IPS-15b (cell line): Measurements from ENCODE around the gene INPP1.
A peak's percentile ranks its signal among the peaks of the same experiment; 100 is the strongest.
"Not testable (repeated sequence)": the region's sequence is repeated elsewhere in the genome, so short reads cannot be mapped to it uniquely, and the experiment has no call there.

Experiments used
- H3K27me3 ChIP-seq: one replicate; pipeline ENCODE4 v1.6.1; 2013; ENCODE audit warnings: low read length; ENCODE audit not compliant: control insufficient read depth, insufficient read depth
- H3K36me3 ChIP-seq: one replicate; pipeline ENCODE4 v1.6.1; 2013; ENCODE audit warnings: low read length; ENCODE audit not compliant: control insufficient read depth, insufficient read depth
- H3K4me1 ChIP-seq: one replicate; pipeline ENCODE4 v1.6.1; 2013; ENCODE audit warnings: mild to moderate bottlenecking, low read length; ENCODE audit not compliant: control insufficient read depth, insufficient read depth
- H3K4me3 ChIP-seq: one replicate; pipeline ENCODE4 v1.5.1; 2013; ENCODE audit warnings: low read depth, low read length
- H3K9ac ChIP-seq: one replicate; pipeline ENCODE4 v1.6.1; 2013; ENCODE audit warnings: low read depth, mild to moderate bottlenecking, low read length
- H3K9me3 ChIP-seq: one replicate; pipeline ENCODE4 v1.6.1; 2013; ENCODE audit warnings: mild to moderate bottlenecking, low read length; ENCODE audit not compliant: control insufficient read depth, insufficient read depth

Gene INPP1

GRCh38 chr2:190335584-190335983 lies 7.8 kb upstream of the INPP1 start:
- not testable (repeated sequence) for H3K9me3 ChIP-seq, H3K36me3 ChIP-seq, H3K4me1 ChIP-seq, H3K9ac ChIP-seq, H3K27me3 ChIP-seq, H3K4me3 ChIP-seq

GRCh38 chr2:190336420-190336819 lies 7.0 kb upstream of the INPP1 start:
- H3K36me3 ChIP-seq: no peaks in the 10 kb centered on the region
- H3K4me3 ChIP-seq: no peak overlapping the region
- H3K9me3 ChIP-seq: no peaks in the 10 kb centered on the region
- no peaks in the 10 kb centered on the region for H3K4me1 ChIP-seq
- H3K27me3 ChIP-seq: no peaks in the 10 kb centered on the region
- no peak overlapping the region for H3K9ac ChIP-seq

GRCh38 chr2:190338453-190338852 lies 4.9 kb upstream of the INPP1 start:
- peaks cover 3% of the 10 kb centered on the region for H3K4me1 ChIP-seq
- no peak overlapping the region for H3K4me3 ChIP-seq
- no peak overlapping the region for H3K9ac ChIP-seq
- no peaks in the 10 kb centered on the region for H3K9me3 ChIP-seq
- H3K36me3 ChIP-seq: no peaks in the 10 kb centered on the region
- H3K27me3 ChIP-seq: peaks cover 6% of the 10 kb centered on the region

GRCh38 chr2:190339394-190339793 lies 4.0 kb upstream of the INPP1 start:
- Histone ChIP-seq H3K4me3 (no peak overlapping the region), H3K9ac (no peak overlapping the region), H3K36me3 (no peaks in the 10 kb centered on the region), H3K27me3 (peaks cover 8% of the 10 kb centered on the region), H3K4me1 (peaks cover 4% of the 10 kb centered on the region), H3K9me3 (no peaks in the 10 kb centered on the region)

GRCh38 chr2:190340369-190340768 lies 3.0 kb upstream of the INPP1 start:
- no peaks in the 10 kb centered on the region for H3K9me3 ChIP-seq
- H3K4me3 ChIP-seq: no peak overlapping the region
- H3K9ac ChIP-seq: no peak overlapping the region
- H3K36me3 ChIP-seq: no peaks in the 10 kb centered on the region
- H3K27me3 ChIP-seq: peaks cover 12% of the 10 kb centered on the region
- peaks cover 4% of the 10 kb centered on the region for H3K4me1 ChIP-seq

GRCh38 chr2:190342611-190343010 lies 778 bp upstream of the INPP1 start:
- no peaks in the 10 kb centered on the region for H3K9me3 ChIP-seq
- no peak overlapping the region for H3K4me3 ChIP-seq
- H3K27me3 ChIP-seq: peaks cover 12% of the 10 kb centered on the region
- H3K36me3 ChIP-seq: no peaks in the 10 kb centered on the region
- H3K9ac ChIP-seq: no peak overlapping the region
- H3K4me1 ChIP-seq: peaks cover 4% of the 10 kb centered on the region

GRCh38 chr2:190343089-190343535 lies 277 bp upstream of the INPP1 start:
- Histone ChIP-seq H3K4me3 (peak overlapping the region; percentile 67), H3K36me3 (no peaks in the 10 kb centered on the region), H3K9ac (no peak overlapping the region), H3K27me3 (peaks cover 12% of the 10 kb centered on the region), H3K4me1 (peaks cover 4% of the 10 kb centered on the region), H3K9me3 (no peaks in the 10 kb centered on the region)

GRCh38 chr2:190344276-190344827 lies 963 bp downstream of the INPP1 start:
- Histone ChIP-seq H3K4me3 (peak overlapping the region; percentile 67), H3K9ac (no peak overlapping the region), H3K27me3 (peaks cover 12% of the 10 kb centered on the region), H3K9me3 (no peaks in the 10 kb centered on the region), H3K36me3 (no peaks in the 10 kb centered on the region), H3K4me1 (peaks cover 4% of the 10 kb centered on the region)

- no peaks in the 10 kb centered on the region for H3K4me1 ChIP-seq
- no peaks in the 10 kb centered on the region for H3K27me3 ChIP-seq
- H3K9ac ChIP-seq: no peak overlapping the region
- no peak overlapping the region for H3K4me3 ChIP-seq
- no peaks in the 10 kb centered on the region for H3K9me3 ChIP-seq
- H3K36me3 ChIP-seq: no peaks in the 10 kb centered on the region
Observed at GRCh38 chr2:190350371-190350770, 7.0 kb downstream of the INPP1 start.

GRCh38 chr2:190351955-190352354 lies 8.6 kb downstream of the INPP1 start:
- Histone ChIP-seq H3K27me3 (no peaks in the 10 kb centered on the region), H3K9ac (no peak overlapping the region), H3K36me3 (no peaks in the 10 kb centered on the region), H3K4me1 (no peaks in the 10 kb centered on the region), H3K4me3 (no peak overlapping the region), H3K9me3 (no peaks in the 10 kb centered on the region)

GRCh38 chr2:190352668-190353536 lies 9.5 kb downstream of the INPP1 start:
- Histone ChIP-seq H3K4me1 (no peaks in the 10 kb centered on the region), H3K9me3 (no peaks in the 10 kb centered on the region), H3K36me3 (no peaks in the 10 kb centered on the region), H3K9ac (no peak overlapping the region), H3K27me3 (no peaks in the 10 kb centered on the region), H3K4me3 (no peak overlapping the region)

- no peaks in the 10 kb centered on the region for H3K9me3 ChIP-seq
- H3K4me3 ChIP-seq: no peak overlapping the region
- H3K36me3 ChIP-seq: no peaks in the 10 kb centered on the region
- no peak overlapping the region for H3K9ac ChIP-seq
- no peaks in the 10 kb centered on the region for H3K4me1 ChIP-seq
- H3K27me3 ChIP-seq: no peaks in the 10 kb centered on the region
Observed at GRCh38 chr2:190353537-190353899, 10.1 kb downstream of the INPP1 start.
